HEK293 (cell line): ENCODE results near the gene RABL3.
"Not testable (repeated sequence)": the region's sequence is repeated elsewhere in the genome, so short reads cannot be mapped to it uniquely, and the experiment has no call there.

Experiments used
- CTCF ChIA-PET: fragments of 350-600 bp; formaldehyde crosslinking; extraction: SDS; loops from one replicate; lab custom pipeline; 2021; ENCODE audit warnings: antibody characterized with exemption; lab: Yijun Ruan, JAX
- POLR2A ChIA-PET: fragments of 300-600 bp; formaldehyde crosslinking; extraction: SDS; loops from one replicate; lab custom pipeline; 2020; ENCODE audit warnings: antibody characterized with exemption, inconsistent platforms; lab: Yijun Ruan, JAX
- H3K27ac ChIP-seq: fragments of 200-500 bp; sonication (Bioruptor generic); 2 replicates; pipeline ENCODE4 v1.5.1; 2014; ENCODE audit warnings: low read depth, low read length, control low read depth, inconsistent platforms; ENCODE audit errors: extremely low read depth
- H3K36me3 ChIP-seq, 2 experiments: fragments of 200-500 bp in 1 of 2; sonication (Bioruptor generic) in 1 of 2; 1 replicate in 1 of 2; 2 replicates in 1 of 2; pipeline ENCODE4 v1.5.1; 2014 to 2017; ENCODE audit warnings: inconsistent platforms in 2 of 2, low read length in 2 of 2; ENCODE audit not compliant: control insufficient read depth in 2 of 2, insufficient read depth in 1 of 2
- H3K4me1 ChIP-seq: fragments of 200-500 bp; sonication (Bioruptor generic); 2 replicates; pipeline ENCODE4 v1.5.1; 2014; ENCODE audit warnings: mild to moderate bottlenecking, low read length, inconsistent platforms; ENCODE audit not compliant: control insufficient read depth, insufficient read depth
- H3K4me3 ChIP-seq: 2 replicates; pipeline ENCODE4 v1.5.1; 2011; ENCODE audit warnings: low read depth, mild to moderate bottlenecking, control low read depth, low read length, moderate library complexity
- H3K9me3 ChIP-seq: fragments of 200-500 bp; sonication (Bioruptor generic); 2 replicates; pipeline ENCODE4 v1.5.1; 2014; ENCODE audit warnings: low read depth, low read length, inconsistent platforms; ENCODE audit not compliant: control insufficient read depth, insufficient read depth
- FEZF1 ChIP-seq: fragments of 450-650 bp; formaldehyde crosslinking; IDR thresholded peaks from 2 replicates; pipeline ENCODE4 v1.5.1; 2016; ENCODE audit warnings: missing biosample characterization, missing genetic modification characterization
- KLF8 ChIP-seq: fragments of 450-650 bp; formaldehyde crosslinking; IDR thresholded peaks from 2 replicates; pipeline ENCODE4 v1.5.1; 2016; ENCODE audit warnings: missing biosample characterization, missing genetic modification characterization
- MYNN ChIP-seq: fragments of 450-650 bp; formaldehyde crosslinking; IDR thresholded peaks from 2 replicates; pipeline ENCODE4 v1.5.1; 2016; ENCODE audit warnings: missing biosample characterization, missing genetic modification characterization, borderline replicate concordance
- MZF1 ChIP-seq: fragments of 450-650 bp; formaldehyde crosslinking; IDR thresholded peaks from 2 replicates; pipeline ENCODE4 v1.5.1; 2017; ENCODE audit warnings: missing biosample characterization, missing genetic modification characterization, borderline replicate concordance
- PRDM1 ChIP-seq: fragments of 450-650 bp; formaldehyde crosslinking; IDR thresholded peaks from 2 replicates; pipeline ENCODE4; 2016; ENCODE audit warnings: missing biosample characterization, missing genetic modification characterization
- ZBTB11 ChIP-seq: fragments of 450-650 bp; formaldehyde crosslinking; conservative IDR thresholded peaks from 2 replicates; pipeline ENCODE4 v1.5.1; 2016; ENCODE audit warnings: low read depth, missing biosample characterization, missing genetic modification characterization
- ZBTB17 ChIP-seq: fragments of 450-650 bp; formaldehyde crosslinking; IDR thresholded peaks from 2 replicates; pipeline ENCODE4 v1.5.1; 2016; ENCODE audit warnings: missing biosample characterization, missing genetic modification characterization
- ZNF24 ChIP-seq: fragments of 450-650 bp; formaldehyde crosslinking; IDR thresholded peaks from 2 replicates; pipeline ENCODE4 v1.5.1; 2016; ENCODE audit warnings: missing biosample characterization, missing genetic modification characterization
- ZNF350 ChIP-seq: fragments of 450-650 bp; formaldehyde crosslinking; IDR thresholded peaks from 2 replicates; pipeline ENCODE4 v1.5.0; 2017; ENCODE audit warnings: missing biosample characterization, mild to moderate bottlenecking, missing genetic modification characterization
- ZNF398 ChIP-seq: fragments of 450-650 bp; formaldehyde crosslinking; IDR thresholded peaks from 2 replicates; pipeline ENCODE4 v1.5.1; 2017; ENCODE audit warnings: missing biosample characterization, missing genetic modification characterization
- ZNF423 ChIP-seq: fragments of 450-650 bp; formaldehyde crosslinking; IDR thresholded peaks from 2 replicates; pipeline ENCODE4 v1.5.1; 2016; ENCODE audit warnings: missing biosample characterization, missing genetic modification characterization
- ZNF449 ChIP-seq: fragments of 450-650 bp; formaldehyde crosslinking; IDR thresholded peaks from 2 replicates; pipeline ENCODE4 v1.5.1; 2017; ENCODE audit warnings: missing biosample characterization, mild to moderate bottlenecking, missing genetic modification characterization, moderate library complexity
- ZNF501 ChIP-seq: fragments of 450-650 bp; formaldehyde crosslinking; IDR thresholded peaks from 2 replicates; pipeline ENCODE4 v1.5.1; 2016; ENCODE audit warnings: missing biosample characterization, missing genetic modification characterization
- ZNF560 ChIP-seq: fragments of 450-650 bp; formaldehyde crosslinking; IDR thresholded peaks from 2 replicates; pipeline ENCODE4 v1.5.1; 2017; ENCODE audit warnings: missing biosample characterization, missing genetic modification characterization, borderline replicate concordance
- ZNF580 ChIP-seq: fragments of 450-650 bp; formaldehyde crosslinking; IDR thresholded peaks from 2 replicates; pipeline ENCODE4 v1.5.1; 2016; ENCODE audit warnings: missing biosample characterization, missing genetic modification characterization
- ZNF596 ChIP-seq: fragments of 450-650 bp; IDR thresholded peaks from 2 replicates; pipeline ENCODE4 v1.5.0; 2018; ENCODE audit warnings: missing biosample characterization, mild to moderate bottlenecking, missing genetic modification characterization, moderate library complexity
- ZNF639 ChIP-seq: fragments of 450-650 bp; formaldehyde crosslinking; IDR thresholded peaks from 2 replicates; pipeline ENCODE4 v1.5.1; 2016; ENCODE audit warnings: missing biosample characterization, missing genetic modification characterization
- ZNF660 ChIP-seq: fragments of 450-650 bp; IDR thresholded peaks from 2 replicates; pipeline ENCODE4 v1.5.1; 2018; ENCODE audit warnings: missing biosample characterization, mild to moderate bottlenecking, missing genetic modification characterization
- ZNF785 ChIP-seq: fragments of 450-650 bp; formaldehyde crosslinking; IDR thresholded peaks from 2 replicates; pipeline ENCODE4 v1.5.1; 2016; ENCODE audit warnings: missing biosample characterization, missing genetic modification characterization
- ZNF792 ChIP-seq: fragments of 450-650 bp; formaldehyde crosslinking; IDR thresholded peaks from 2 replicates; pipeline ENCODE4 v1.5.1; 2016; ENCODE audit warnings: missing biosample characterization, missing genetic modification characterization
- ZSCAN16 ChIP-seq: fragments of 450-650 bp; formaldehyde crosslinking; IDR thresholded peaks from 2 replicates; pipeline ENCODE4 v1.5.1; 2016; ENCODE audit warnings: missing biosample characterization, missing genetic modification characterization

RABL3 gene

GRCh38 chr3:120741320-120741719 is 996 bp downstream of the RABL3 start (continued):
- TF ChIP-seq ZNF639 (tag by site-specific recombination), result no peak
- no peak for TF ChIP-seq ZNF660
- TF ChIP-seq ZSCAN16 (tag by site-specific recombination), result no peak

GRCh38 chr3:120738006-120738405 is 4.3 kb downstream of the RABL3 start:
- H3K4me1 ChIP-seq, POLR2A ChIA-PET, H3K36me3 ChIP-seq, H3K27ac ChIP-seq, H3K4me3 ChIP-seq, CTCF ChIA-PET, H3K9me3 ChIP-seq: not testable (repeated sequence)

- no peak overlapping the region for H3K27ac ChIP-seq
- H3K4me1 ChIP-seq, result no peaks in the 10 kb centered on the region
- H3K9me3 ChIP-seq, result no peaks in the 10 kb centered on the region
- POLR2A ChIA-PET, result no interaction called here
- TF ChIP-seq ZNF596 (no peak), FEZF1 (tag by site-specific recombination) (no peak), ZNF501 (tag by site-specific recombination) (no peak), ZNF580 (tag by site-specific recombination) (no peak), MZF1 (tag by site-specific recombination) (no peak), MYNN (tag by site-specific recombination) (no peak), ZBTB11 (tag by site-specific recombination) (no peak), ZNF449 (tag by site-specific recombination) (no peak), ZNF24 (tag by site-specific recombination) (no peak), ZNF350 (tag by site-specific recombination) (no peak), PRDM1 (tag by site-specific recombination) (no peak), ZNF398 (tag by site-specific recombination) (no peak), KLF8 (no peak), ZNF423 (tag by site-specific recombination) (no peak), ZNF560 (tag by site-specific recombination) (no peak), ZBTB17 (tag by site-specific recombination) (no peak), ZNF792 (tag by site-specific recombination) (no peak), ZNF785 (tag by site-specific recombination) (no peak)
- no peak overlapping the region for H3K4me3 ChIP-seq
- CTCF ChIA-PET, result no interaction called here
- H3K36me3 ChIP-seq, result no peaks in the 10 kb centered on the region; a peak in 1 of 3 replicates
Observed at GRCh38 chr3:120730576-120731542, 11.5 kb downstream of the RABL3 start.
